Measurements from ENCODE around the gene RAB27A.

DNA sequence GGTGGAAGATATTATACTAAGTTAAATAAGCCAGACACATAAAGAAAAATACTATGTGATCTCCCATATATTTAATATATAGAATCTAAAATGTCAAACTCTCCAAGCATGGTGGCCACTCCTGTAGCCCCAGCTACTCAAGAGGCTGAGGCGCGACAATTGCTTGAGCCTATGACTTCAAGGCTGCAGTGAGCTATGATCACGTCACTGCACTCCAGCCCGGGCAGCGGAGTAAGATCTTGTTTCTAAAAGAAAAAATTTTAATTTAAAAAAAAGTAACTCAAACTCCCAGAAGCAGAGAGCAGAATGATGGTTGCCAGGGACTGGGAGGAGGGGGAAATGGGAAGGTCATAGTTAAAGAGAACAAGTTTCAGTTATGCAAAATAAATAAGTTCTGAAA lies 13.3 kb downstream of the RAB27A start:
- TF ChIP-seq, protein P1, sequence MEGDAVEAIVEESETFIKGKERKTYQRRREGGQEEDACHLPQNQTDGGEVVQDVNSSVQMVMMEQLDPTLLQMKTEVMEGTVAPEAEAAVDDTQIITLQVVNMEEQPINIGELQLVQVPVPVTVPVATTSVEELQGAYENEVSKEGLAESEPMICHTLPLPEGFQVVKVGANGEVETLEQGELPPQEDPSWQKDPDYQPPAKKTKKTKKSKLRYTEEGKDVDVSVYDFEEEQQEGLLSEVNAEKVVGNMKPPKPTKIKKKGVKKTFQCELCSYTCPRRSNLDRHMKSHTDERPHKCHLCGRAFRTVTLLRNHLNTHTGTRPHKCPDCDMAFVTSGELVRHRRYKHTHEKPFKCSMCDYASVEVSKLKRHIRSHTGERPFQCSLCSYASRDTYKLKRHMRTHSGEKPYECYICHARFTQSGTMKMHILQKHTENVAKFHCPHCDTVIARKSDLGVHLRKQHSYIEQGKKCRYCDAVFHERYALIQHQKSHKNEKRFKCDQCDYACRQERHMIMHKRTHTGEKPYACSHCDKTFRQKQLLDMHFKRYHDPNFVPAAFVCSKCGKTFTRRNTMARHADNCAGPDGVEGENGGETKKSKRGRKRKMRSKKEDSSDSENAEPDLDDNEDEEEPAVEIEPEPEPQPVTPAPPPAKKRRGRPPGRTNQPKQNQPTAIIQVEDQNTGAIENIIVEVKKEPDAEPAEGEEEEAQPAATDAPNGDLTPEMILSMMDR (IDR thresholded peaks at IDR 0.05): no peak
- no peak for TF ChIP-seq POLR2A (IDR thresholded peaks at IDR 0.05)
